Gastroesophageal sphincter (tissue), 4 donors: ENCODE measurements around the gene FBXO17. TPM values are rescaled to one million over a fixed set of nuclear protein-coding genes. Genes with fewer than 3 reads are reported as not detected.

Experiments
- ATAC-seq: fragments of 150-250 bp; one replicate; pipeline ENCODE4 v1.9.1; 2016; ENCODE audit warnings: mild to moderate bottlenecking, moderate library complexity
- H3K27ac ChIP-seq, 4 donors: fragments of 200-600 bp; sonication (generic) in 3 of 4; 1 replicate in 3 of 4; 2 replicates in 1 of 4; pipeline ENCODE4 v1.5.1; 2016 to 2019
- H3K27me3 ChIP-seq: fragments of 200-600 bp; sonication (generic); one replicate; pipeline ENCODE4 v1.5.1; 2019
- H3K36me3 ChIP-seq, 2 donors: fragments of 200-600 bp; sonication (generic); one replicate each; pipeline ENCODE4 v1.5.1; 2019; ENCODE audit warnings: control low read depth in 1 of 2
- H3K4me1 ChIP-seq, 3 donors: fragments of 200-600 bp; sonication (generic); 1 replicate in 2 of 3; 2 replicates in 1 of 3; pipeline ENCODE4 v1.5.1; 2016 to 2019; ENCODE audit warnings: control low read depth in 2 of 3
- H3K4me3 ChIP-seq, 2 donors: fragments of 200-600 bp; sonication (generic); one replicate each; pipeline ENCODE4 v1.5.1; 2019; ENCODE audit warnings: mild to moderate bottlenecking in 1 of 2, moderate library complexity in 1 of 2
- H3K9me3 ChIP-seq, 3 donors: fragments of 200-600 bp; sonication (generic); one replicate each; pipeline ENCODE4 v1.5.1; 2017 to 2019; ENCODE audit warnings: control low read depth in 2 of 3
- EP300 ChIP-seq: sonication (generic); formaldehyde crosslinking; IDR thresholded peaks from one replicate; pipeline ENCODE4 v1.6.1; 2017; ENCODE audit warnings: antibody characterized with exemption, mild to moderate bottlenecking
- POLR2A ChIP-seq, 2 donors: fragments of 450-650 bp; IDR thresholded peaks; one replicate each; pipeline ENCODE4 v1.6.1; 2017; ENCODE audit warnings: antibody characterized with exemption in 2 of 2, mild to moderate bottlenecking in 2 of 2, moderate library complexity in 1 of 2
- POLR2AphosphoS5 ChIP-seq: sonication (generic); formaldehyde crosslinking; IDR thresholded peaks from one replicate; pipeline ENCODE4 v1.6.1; 2017; ENCODE audit warnings: antibody characterized with exemption
- WGBS, 2 donors: methylation state at CpG; one replicate each; pipeline ENCODE4 v1.1.5; 2018; ENCODE audit warnings: low coverage in 1 of 2; 5-methylcytosine and 5-hydroxymethylcytosine counted together
- total RNA-seq, 4 donors: library from RNA; depleted of rRNA; stranded (reverse); fragments of >200 nt; gene quantifications; one replicate each; pipeline ENCODE4 v1.1.0, GENCODE V29; 2016
- TF ChIP-seq, protein P1 (sequence below), 4 experiments: fragments of 200-600 bp in 2 of 4; fragments of 450-650 bp in 2 of 4; sonication (generic) in 1 of 4; IDR thresholded peaks; one replicate each; pipeline ENCODE4 v1.5.1; 2017 to 2019; ENCODE audit warnings: antibody characterized with exemption in 4 of 4, mild to moderate bottlenecking in 2 of 4, moderate library complexity in 2 of 4

Gene FBXO17
- total RNA-seq, 4 donors from 2014 or later: 21.5 to 31.3 (median 27.8) TPM

- 72 to 74% methylated on average over 7 to 8 of the region's 35 CpGs for WGBS, 2 donors
- no peak overlapping the region for H3K4me3 ChIP-seq
- no peak overlapping the region for H3K27ac ChIP-seq
- H3K27me3 ChIP-seq: no peaks in the 10 kb centered on the region
- no peaks in the 10 kb centered on the region for H3K9me3 ChIP-seq
- TF ChIP-seq, protein P1, sequence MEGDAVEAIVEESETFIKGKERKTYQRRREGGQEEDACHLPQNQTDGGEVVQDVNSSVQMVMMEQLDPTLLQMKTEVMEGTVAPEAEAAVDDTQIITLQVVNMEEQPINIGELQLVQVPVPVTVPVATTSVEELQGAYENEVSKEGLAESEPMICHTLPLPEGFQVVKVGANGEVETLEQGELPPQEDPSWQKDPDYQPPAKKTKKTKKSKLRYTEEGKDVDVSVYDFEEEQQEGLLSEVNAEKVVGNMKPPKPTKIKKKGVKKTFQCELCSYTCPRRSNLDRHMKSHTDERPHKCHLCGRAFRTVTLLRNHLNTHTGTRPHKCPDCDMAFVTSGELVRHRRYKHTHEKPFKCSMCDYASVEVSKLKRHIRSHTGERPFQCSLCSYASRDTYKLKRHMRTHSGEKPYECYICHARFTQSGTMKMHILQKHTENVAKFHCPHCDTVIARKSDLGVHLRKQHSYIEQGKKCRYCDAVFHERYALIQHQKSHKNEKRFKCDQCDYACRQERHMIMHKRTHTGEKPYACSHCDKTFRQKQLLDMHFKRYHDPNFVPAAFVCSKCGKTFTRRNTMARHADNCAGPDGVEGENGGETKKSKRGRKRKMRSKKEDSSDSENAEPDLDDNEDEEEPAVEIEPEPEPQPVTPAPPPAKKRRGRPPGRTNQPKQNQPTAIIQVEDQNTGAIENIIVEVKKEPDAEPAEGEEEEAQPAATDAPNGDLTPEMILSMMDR (IDR thresholded peaks at IDR 0.05): no peak
- TF ChIP-seq POLR2AphosphoS5 (no peak), EP300 (no peak), POLR2A (IDR thresholded peaks at IDR 0.05) (no peak)
- peaks cover 0 to 50% of the 10 kb centered on the region in 2 donors for H3K36me3 ChIP-seq
- ATAC-seq: no peak
- H3K4me1 ChIP-seq: peaks cover 0 to 15% (median 4%) of the 10 kb centered on the region in 3 donors
Measured at GRCh38 chr19:38904581-38905539, 70.7 kb downstream of the FBXO17 start.

GRCh38 chr19:38901683-38902082 lies 73.9 kb downstream of the FBXO17 start:
- TF ChIP-seq POLR2AphosphoS5 (no peak), POLR2A (IDR thresholded peaks at IDR 0.05) (no peak), EP300 (no peak)
- TF ChIP-seq, protein P1 (IDR thresholded peaks at IDR 0.05): no peak
- no peaks in the 10 kb centered on the region for H3K9me3 ChIP-seq
- no peak for ATAC-seq

DNA sequence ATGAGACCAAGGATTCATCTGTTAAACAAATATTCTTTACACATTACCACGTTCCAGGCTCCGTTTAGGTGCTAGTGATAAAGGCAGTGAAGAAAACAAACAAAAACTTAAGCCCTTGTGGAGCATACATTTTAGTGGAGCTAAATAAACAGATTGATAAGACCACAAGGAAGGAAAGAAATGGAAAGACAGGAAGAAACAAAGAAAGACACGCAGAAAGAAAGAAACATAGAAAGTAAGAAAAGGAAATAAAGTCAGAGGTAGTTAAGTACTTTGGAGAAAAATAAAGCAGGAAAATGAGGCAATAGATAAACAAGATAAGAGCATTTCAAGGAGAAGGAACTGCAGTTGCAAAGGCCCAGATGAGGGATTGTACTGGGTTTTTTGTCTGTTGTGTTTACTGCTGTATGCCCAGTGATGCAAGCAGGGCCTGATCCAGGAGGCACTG lies 74.8 kb downstream of the FBXO17 start:
- peaks cover 0 to 16% of the 10 kb centered on the region in 2 donors for H3K36me3 ChIP-seq
- WGBS, 2 donors: 17 to 40% methylated on average over 2 to 3 of the region's 3 CpGs
- TF ChIP-seq POLR2AphosphoS5 (no peak), POLR2A (IDR thresholded peaks at IDR 0.05) (no peak), EP300 (no peak)
- TF ChIP-seq, protein P1 (IDR thresholded peaks at IDR 0.05): no peak
- H3K27ac ChIP-seq: peak overlapping the region in 2 of 4 donors; percentile 92
- H3K4me3 ChIP-seq: peak overlapping the region in 1 of 2 donors; percentile 73
- H3K9me3 ChIP-seq: no peaks in the 10 kb centered on the region
- ATAC-seq: no peak
- no peaks in the 10 kb centered on the region for H3K27me3 ChIP-seq
- H3K4me1 ChIP-seq: peaks cover 0 to 45% (median 23%) of the 10 kb centered on the region in 3 donors

More at GRCh38 chr19:38901683-38902082, 73.9 kb downstream of the FBXO17 start:
- peaks cover 0 to 36% (median 21%) of the 10 kb centered on the region in 3 donors for H3K4me1 ChIP-seq
- H3K4me3 ChIP-seq: no peak overlapping the region
- peaks cover 0 to 24% of the 10 kb centered on the region in 2 donors for H3K36me3 ChIP-seq
- 80 to 100% methylated on average over 1 of the region's 1 CpG for WGBS, 2 donors
- H3K27me3 ChIP-seq: no peaks in the 10 kb centered on the region
- no peak overlapping the region for H3K27ac ChIP-seq

DNA sequence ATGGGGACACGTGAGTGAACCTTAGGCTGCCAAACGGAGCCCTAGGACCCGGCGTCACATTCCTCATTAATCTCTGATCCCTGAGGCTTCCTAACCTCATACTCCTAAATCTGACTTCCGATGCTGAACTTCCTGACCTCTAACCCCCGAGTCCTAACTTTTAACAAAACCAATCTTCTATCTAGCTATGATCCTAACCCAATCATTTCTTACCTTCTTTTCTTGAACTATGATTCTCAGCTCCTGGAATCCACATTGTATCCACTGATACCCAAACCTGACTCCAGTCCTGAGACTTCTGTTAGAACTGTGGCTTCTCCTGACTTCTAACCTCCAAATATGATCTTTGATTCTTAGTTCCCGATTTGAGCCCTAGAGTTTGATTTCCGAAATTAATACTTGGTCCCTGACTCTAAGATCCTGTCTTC lies 75.3 kb downstream of the FBXO17 start:
- ATAC-seq: no peak
- Histone ChIP-seq H3K9me3 (no peaks in the 10 kb centered on the region), H3K4me3 (peak overlapping the region; percentile 73 to 93), H3K27me3 (no peaks in the 10 kb centered on the region), H3K36me3 (peaks cover 0 to 10% of the 10 kb centered on the region in 2 donors), H3K4me1 (peaks cover 0 to 49% (median 23%) of the 10 kb centered on the region in 3 donors), H3K27ac (peak overlapping the region; percentile 92 to 99 (median 92))
- WGBS, 2 donors: 0 to 4% methylated on average over 4 of the region's 8 CpGs
- TF ChIP-seq, protein P1 (IDR thresholded peaks at IDR 0.05): no peak
- TF ChIP-seq POLR2AphosphoS5 (no peak), EP300 (no peak), POLR2A (IDR thresholded peaks at IDR 0.05) (no peak)
